ENCODE measurements around the gene PI4K2A.
"Not testable (repeated sequence)": the region's sequence is repeated elsewhere in the genome, so short reads cannot be mapped to it uniquely, and the experiment has no call there.

The PI4K2A gene

GRCh38 chr10:97690133-97690532 is 49.7 kb downstream of the PI4K2A start:
- H3K4me3 ChIP-seq (ENCODE audit: low read length): no peak overlapping the region
- peak; percentile 93 for DNase-seq (ENCODE audit: low read depth)
- no peak for TF ChIP-seq CTCF (IDR thresholded peaks at IDR 0.05; ENCODE audit: insufficient read depth, low read depth, low read length, missing control alignments)

GRCh38 chr10:97698072-97698655 is 57.7 kb downstream of the PI4K2A start:
- not testable (repeated sequence) for DNase-seq (ENCODE audit: low read depth); H3K4me3 ChIP-seq (ENCODE audit: low read length)

GRCh38 chr10:97701438-97702069 is 61.1 kb downstream of the PI4K2A start:
- H3K4me3 ChIP-seq (ENCODE audit: low read length): no peak overlapping the region
- TF ChIP-seq CTCF (IDR thresholded peaks at IDR 0.05; ENCODE audit: insufficient read depth, low read depth, low read length, missing control alignments): peak; percentile 98
- DNase-seq (ENCODE audit: low read depth): peak; percentile 75

GRCh38 chr10:97703398-97704067 is 63.1 kb downstream of the PI4K2A start:
- no peak overlapping the region for H3K4me3 ChIP-seq (ENCODE audit: low read length)
- DNase-seq (ENCODE audit: low read depth): no peak
- no peak for TF ChIP-seq CTCF (IDR thresholded peaks at IDR 0.05; ENCODE audit: insufficient read depth, low read depth, low read length, missing control alignments)

GRCh38 chr10:97704341-97704740 is 63.9 kb downstream of the PI4K2A start:
- no peak for TF ChIP-seq CTCF (IDR thresholded peaks at IDR 0.05; ENCODE audit: insufficient read depth, low read depth, low read length, missing control alignments)
- no peak for DNase-seq (ENCODE audit: low read depth)
- no peak overlapping the region for H3K4me3 ChIP-seq (ENCODE audit: low read length)

GRCh38 chr10:97705006-97705670 is 64.7 kb downstream of the PI4K2A start:
- no peak overlapping the region for H3K4me3 ChIP-seq (ENCODE audit: low read length)
- no peak for TF ChIP-seq CTCF (IDR thresholded peaks at IDR 0.05; ENCODE audit: insufficient read depth, low read depth, low read length, missing control alignments)
- no peak for DNase-seq (ENCODE audit: low read depth)

- no peak overlapping the region for H3K4me3 ChIP-seq (ENCODE audit: low read length)
- DNase-seq (ENCODE audit: low read depth): no peak
- no peak for TF ChIP-seq CTCF (IDR thresholded peaks at IDR 0.05; ENCODE audit: insufficient read depth, low read depth, low read length, missing control alignments)
These were observed 66.8 kb downstream of the PI4K2A start for GRCh38 chr10:97707134-97707861.

All from epithelial cell of esophagus (primary cell).